NCI-H345 treated with DMSO at 0.1 percent for 48 hours (cell line): ENCODE data around the gene ETV5.

ENCODE experiments used
- DNase-seq: peaks from one replicate; lab custom pipeline; 2025; ENCODE audit not compliant: unreplicated experiment; lab: John Stamatoyannopoulos, UW

The ETV5 gene

GRCh38 chr3:186097317-186097662 lies 11.6 kb downstream of the ETV5 start:
- no peak for DNase-seq

- DNase-seq: no peak
Observed at GRCh38 chr3:186096290-186096689, 12.6 kb downstream of the ETV5 start.

GRCh38 chr3:186095561-186096081 lies 13.3 kb downstream of the ETV5 start:
- DNase-seq: no peak

GRCh38 chr3:186094696-186095425 lies 14.0 kb downstream of the ETV5 start:
- DNase-seq: no peak

DNA sequence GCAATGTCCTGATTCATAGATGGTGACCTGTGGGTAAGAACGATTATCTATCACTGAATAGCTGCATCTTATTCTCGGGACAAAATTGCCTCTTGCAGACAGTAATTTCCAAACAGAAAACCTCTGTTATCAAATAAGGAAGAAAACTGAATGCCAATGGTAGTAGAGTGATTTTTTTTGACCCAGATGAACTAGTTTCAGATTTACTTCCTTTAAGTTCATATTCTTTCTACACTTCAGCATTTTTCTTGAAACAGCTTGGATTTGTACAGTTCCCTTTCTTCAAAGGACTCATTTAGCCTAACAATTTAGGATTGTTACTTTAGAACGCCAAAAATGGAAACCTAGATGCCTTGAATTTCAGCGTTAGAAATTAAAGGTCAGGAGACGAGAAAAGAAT lies 14.6 kb downstream of the ETV5 start:
- DNase-seq: no peak

DNA sequence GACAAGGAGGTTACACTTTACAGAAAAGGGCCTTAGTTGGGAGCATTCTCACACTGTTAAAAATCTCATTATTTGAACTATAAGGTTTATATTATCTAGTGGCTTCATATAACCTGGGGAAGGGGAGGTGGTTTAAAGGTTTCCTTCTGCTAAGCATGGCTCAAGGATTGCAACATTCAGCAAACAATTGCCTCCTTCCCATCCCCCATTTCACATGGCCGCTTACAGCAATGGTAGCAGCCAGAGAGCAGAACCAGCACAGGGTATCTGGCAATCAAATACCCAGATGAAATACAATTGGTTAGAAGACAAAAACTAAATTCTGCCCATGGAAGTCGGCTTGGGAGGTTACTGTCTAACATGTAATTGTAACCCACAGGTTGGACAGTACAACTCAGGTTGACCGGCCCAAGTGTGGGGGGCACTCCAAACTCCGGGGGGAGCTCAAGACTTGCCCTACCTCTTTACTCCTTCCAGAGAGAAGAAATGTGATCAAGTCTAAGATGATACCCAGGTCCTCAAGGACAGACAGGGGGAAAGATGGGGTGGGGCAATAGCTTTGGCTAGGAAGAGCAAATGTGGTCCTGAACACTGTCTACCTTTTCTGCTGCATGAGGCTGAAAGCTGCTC lies 15.5 kb downstream of the ETV5 start:
- no peak for DNase-seq

DNA sequence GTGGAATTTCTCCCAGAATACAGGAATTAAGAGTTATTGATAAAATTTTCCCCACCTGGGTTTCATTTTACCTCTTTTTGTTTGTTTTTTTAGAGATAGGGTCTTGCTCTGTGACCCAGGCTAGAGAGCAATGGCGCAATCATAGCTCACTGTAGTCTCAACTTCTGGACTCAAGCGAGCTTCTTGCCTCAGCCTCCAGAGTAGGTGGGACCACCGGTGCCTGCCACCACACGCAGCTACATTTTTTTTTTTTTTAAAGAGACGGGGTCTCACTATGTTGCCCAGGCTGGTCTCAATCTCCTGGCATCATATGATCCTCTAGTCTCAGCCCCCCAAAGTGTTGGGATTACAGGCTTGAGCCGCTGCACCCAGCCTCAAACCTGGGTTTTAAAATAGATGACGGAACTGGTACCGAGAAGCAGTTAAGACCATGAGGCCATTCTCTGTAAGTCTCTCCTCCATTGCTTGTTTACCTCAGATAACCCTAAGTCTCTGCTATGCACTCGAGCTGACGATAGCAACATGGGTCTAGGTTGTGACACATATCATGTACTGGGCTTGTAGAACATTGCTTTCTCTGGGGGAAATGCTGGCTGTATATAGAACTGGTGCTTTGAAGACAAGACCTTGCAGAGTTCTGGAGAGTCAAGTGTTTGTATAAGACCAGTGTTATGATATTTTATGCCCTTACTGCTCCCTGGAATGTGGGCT lies 16.4 kb downstream of the ETV5 start:
- DNase-seq: no peak

GRCh38 chr3:186090901-186091300 lies 18.0 kb downstream of the ETV5 start:
- no peak for DNase-seq

DNA sequence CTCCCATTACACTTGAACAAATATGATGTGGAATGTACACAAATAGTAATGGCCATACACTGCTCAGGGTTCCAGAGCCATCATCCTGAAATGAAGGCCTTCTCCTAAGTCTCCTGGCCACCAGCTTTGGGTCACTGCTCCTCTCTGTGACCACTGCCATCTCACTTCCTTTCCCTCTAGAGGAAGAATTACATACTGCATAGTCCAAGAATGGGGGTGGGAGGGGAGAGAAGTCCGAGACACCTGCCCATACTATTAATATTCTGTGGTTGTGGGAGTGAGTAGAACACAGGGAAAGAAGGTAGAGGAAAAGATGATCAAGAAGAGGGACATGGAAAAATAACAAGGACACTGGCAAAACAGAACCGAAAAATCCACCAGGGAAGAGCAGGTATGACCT lies 20.6 kb downstream of the ETV5 start:
- DNase-seq: no peak

DNA sequence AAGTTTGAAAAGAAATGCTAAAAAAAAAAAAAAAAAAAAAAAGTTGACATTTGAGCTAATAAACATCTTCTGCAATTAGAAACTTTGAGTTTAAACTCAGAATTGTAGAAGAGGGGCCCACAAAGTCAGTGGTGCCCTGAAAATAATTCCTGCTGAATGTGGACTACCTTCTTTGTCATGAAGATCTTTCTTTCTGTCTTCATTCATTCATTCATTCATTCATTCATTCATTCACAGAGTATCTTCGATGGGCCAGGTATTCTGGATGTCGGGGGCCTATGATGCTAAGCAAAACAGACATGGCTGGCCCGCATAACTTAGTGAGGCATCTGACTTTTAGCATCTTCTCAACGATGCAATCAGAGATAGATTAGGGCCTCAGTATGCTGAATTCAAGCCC lies 24.6 kb downstream of the ETV5 start:
- no peak for DNase-seq

DNA sequence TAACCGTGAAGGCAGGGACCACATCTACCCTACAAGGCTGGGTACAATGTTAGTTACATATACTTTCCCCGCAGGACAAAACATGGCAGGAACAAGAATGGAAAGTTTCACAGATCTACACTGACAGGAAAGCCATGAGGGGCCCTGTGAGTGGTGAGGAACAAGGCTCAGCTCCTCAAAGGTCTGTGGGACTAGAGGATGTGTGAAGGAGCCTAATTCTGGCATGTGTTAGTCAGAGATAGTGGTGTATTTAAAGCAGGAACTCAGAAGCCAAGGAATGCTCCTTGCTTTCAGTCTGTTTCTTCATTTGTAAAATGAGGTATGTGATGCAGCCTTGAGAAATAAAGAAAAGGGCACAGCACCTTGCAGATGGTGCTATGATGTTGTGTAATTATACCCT lies 25.1 kb downstream of the ETV5 start:
- DNase-seq: no peak

DNA sequence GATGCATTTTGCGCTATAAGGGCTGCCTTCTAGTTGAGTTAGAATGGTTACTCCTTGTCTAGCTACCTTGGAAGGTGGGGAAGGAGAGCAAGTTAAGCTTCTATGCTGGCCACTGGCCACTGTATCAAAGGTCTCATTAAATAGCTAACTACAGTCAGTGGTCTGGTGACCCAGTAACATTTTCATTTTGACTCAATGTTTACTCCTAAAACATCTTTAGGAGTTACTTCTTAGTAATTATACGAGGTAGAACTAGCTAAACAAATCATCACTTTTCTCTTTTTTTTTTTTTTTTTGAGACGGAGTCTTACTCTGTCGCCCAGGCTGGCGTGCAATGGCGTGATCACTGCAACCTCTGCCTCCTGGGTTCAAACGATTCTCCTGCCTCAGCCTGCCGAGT lies 26.7 kb downstream of the ETV5 start:
- no peak for DNase-seq

- no peak for DNase-seq
Observed at GRCh38 chr3:186081678-186082077, 27.2 kb downstream of the ETV5 start.

GRCh38 chr3:186080849-186081438 lies 27.9 kb downstream of the ETV5 start:
- no peak for DNase-seq

DNA sequence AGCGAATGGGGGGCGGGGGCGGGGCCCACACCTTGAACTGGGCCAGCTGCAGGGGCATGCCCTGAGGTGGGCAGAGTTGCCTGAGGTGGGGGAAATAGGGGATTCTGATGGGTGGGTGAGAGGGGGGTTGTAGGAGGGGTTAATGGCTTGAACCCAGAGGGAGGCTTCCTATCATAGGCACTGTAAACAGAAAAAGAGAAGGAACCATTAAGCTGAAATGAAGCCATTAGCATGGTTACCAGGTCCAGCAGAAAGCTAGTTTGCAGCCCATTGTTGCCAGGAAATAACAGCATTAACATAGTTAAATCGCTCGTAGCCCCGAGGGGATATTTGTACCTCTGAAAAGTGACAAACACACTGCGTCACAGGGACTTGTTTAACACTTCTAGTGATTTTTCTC lies 29.0 kb downstream of the ETV5 start:
- no peak for DNase-seq

GRCh38 chr3:186077466-186077865 lies 31.4 kb downstream of the ETV5 start:
- DNase-seq: no peak

DNA sequence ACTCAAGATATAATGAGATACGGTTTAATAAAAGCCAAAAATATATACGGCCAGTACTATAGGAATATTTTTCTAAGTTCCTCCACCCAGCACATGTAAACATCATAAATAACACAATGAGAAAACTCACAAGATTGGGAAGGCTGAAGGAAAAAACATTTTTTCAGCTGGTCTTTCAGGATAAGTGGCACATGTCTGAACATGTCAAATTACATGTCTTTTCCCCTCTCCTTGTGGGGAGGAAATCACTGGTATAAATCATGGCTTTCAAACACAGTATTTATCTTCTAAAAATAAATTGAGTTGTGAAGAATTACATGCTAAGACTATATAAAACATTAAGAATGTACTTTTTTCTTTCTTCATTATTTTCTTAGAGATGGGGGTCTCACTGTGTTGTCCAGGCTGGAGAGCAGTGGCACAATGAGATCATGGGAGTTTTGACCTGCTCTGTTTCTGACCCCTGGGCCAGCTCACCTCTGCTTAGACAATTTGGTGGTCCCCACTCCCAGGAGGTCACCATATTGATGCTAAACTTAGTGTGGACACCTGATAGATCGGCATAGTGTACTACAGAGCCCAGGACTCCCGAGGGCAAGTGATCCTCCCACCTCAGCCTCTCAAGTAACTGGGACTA lies 32.8 kb downstream of the ETV5 start:
- DNase-seq: no peak

DNA sequence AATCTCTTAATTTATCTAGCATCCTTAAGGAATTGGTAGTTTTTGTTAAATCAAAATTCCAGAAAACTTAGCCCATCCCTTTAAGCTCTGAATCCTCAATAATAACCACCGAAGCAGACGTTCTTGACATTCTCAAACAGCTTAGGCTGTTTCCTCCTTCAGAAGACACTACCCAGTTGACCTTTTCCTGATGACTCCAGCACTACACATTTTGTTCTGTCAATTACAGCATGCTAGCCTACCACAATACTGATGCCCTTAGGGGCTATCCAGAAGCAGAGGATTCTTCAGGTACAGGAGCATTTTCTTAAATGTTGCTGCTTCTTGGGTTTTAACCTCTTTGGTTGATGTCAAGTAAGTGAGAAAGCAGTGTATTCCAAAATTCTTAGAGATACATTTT lies 33.4 kb downstream of the ETV5 start:
- DNase-seq: no peak

- DNase-seq: no peak
Observed at GRCh38 chr3:186073641-186074040, 35.2 kb downstream of the ETV5 start.

DNA sequence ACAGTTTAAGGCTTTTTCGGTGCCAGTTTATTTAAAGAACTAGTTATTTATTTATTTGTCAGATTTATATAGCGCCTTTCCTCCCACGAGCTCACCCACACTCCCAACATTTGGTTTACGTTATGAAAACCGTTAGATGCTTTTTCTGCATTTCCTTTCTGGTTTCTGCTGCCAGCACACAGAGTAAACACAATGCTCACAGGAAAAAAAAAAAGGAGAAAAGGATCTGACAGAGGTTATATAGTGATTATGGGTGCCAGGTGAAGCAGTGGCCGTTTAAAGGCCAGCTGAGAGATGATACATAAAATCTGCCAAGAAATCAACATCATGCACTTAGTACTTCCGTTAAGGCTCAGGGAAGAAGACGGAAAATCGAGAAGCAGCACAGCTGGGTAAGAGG lies 37.9 kb downstream of the ETV5 start:
- no peak for DNase-seq

DNA sequence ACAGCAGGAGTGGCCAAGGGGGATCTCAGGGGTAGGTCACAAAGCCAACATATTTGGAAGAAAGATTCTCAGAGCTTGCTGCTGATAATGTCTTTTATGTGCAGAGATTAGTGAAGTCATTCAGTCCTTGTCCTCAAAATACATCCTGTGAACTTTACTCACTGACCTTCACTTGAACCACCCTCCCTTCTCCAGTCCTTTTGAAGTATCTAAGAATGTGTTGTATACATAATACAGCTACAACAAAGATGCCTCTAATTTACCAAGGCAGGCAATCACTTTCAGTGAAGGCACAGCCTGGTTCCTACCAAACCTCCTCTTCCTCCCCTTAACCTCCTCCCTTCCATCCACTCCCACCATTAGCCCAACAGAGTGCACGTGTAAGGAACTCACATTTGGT lies 38.3 kb downstream of the ETV5 start:
- DNase-seq: no peak
